ENCODE measurements around the gene DPT. TPM values are rescaled to one million over a fixed set of nuclear protein-coding genes. Genes with fewer than 3 reads are reported as not detected.

DPT gene
- total and polyA plus RNA-seq, 10 of the 15 experiments (the other 5 are each of a cell fraction or from before 2014, with no cell fraction given) = 0.05 to 0.10 TPM; not detected in 8

DNA sequence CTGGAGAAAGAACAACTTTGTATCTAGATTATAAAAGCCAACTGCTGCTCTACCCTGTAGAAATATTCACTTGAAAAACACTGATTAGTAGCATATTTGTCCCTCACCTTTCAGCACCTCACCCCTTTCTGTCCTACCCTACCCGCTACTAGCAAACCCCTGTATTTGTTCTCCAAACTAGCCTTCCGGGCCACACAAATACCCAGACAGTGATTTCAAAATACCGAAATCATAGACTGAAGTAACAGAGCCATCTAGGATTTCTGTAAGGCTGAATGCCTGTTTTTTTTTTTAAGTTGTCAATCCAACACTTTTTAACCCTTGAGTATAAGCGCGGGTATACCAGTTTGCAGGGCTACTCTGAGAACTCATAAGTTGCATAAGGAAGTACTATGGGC lies 398 bp upstream of the DPT start:
- SMC1A ChIA-PET (ENCODE audit: uncharacterized antibody, unreplicated experiment) = no interaction called here

More for the DNA sequence above, 398 bp upstream of the DPT start:
- H3K9ac ChIP-seq (ENCODE audit: control insufficient read depth, insufficient read depth, low read length) = no peak overlapping the region
- intact Hi-C loops (cut with micrococcal nuclease; ENCODE audit: unreplicated experiment) = no loop called here
- ChIA-PET POLR2A (no interaction called here), CTCF (interaction anchor here (0.8 kb wide), 1 partner anchor 92 kb away, joined by 3 read pairs; no protein-coding TSS in a partner anchor), RAD21 (ENCODE audit: unreplicated experiment) (no interaction called here)
- ATAC-seq = no peak
- H3K9me3 ChIP-seq (replicated peaks; ENCODE audit: control insufficient read depth, insufficient read depth, low read length) = no peaks in the 10 kb centered on the region
- DNase-seq (ENCODE audit: low read depth, low spot score) = no peak
- no peaks in the 10 kb centered on the region for H4K20me1 ChIP-seq (ENCODE audit: control insufficient read depth, insufficient read depth)
- H3K27me3 ChIP-seq (replicated peaks in 1 of 2; ENCODE audit: control insufficient read depth in 2 of 2, insufficient read depth in 2 of 2, low read length in 1 of 2) = no peaks in the 10 kb centered on the region; a peak in 1 of 4 replicates
- no peak overlapping the region for H3K27ac ChIP-seq (ENCODE audit: control insufficient read depth, insufficient read depth)
- TF ChIP-seq BCL11A (IDR thresholded peaks at IDR 0.05; ENCODE audit: low read depth, low read length) (no peak), SMAD1 (IDR thresholded peaks at IDR 0.05; ENCODE audit: low read depth, partially characterized antibody) (no peak), CBX5 (IDR thresholded peaks at IDR 0.05; ENCODE audit: low read depth) (no peak), MEF2A (IDR thresholded peaks at IDR 0.05; ENCODE audit: insufficient read depth, low read depth, low read length) (no peak), RBBP5 (conservative IDR thresholded peaks at IDR 0.05) (no peak), FOS (IDR thresholded peaks at IDR 0.05; ENCODE audit: borderline replicate concordance, extremely low read depth, insufficient read length) (no peak), USF1 (IDR thresholded peaks at IDR 0.05; ENCODE audit: borderline replicate concordance, extremely low read length, insufficient read depth, low read depth, low read length) (no peak), SUPT20H (IDR thresholded peaks at IDR 0.05; ENCODE audit: borderline replicate concordance, control insufficient read depth, low read depth, low read length) (no peak), EP300 (IDR thresholded peaks at IDR 0.05; ENCODE audit: borderline replicate concordance in 1 of 2, control insufficient read depth in 1 of 2, low read depth in 2 of 2, low read length in 2 of 2) (no peak), MXI1 (IDR thresholded peaks at IDR 0.05; ENCODE audit: low read depth, low read length) (no peak), EZH2 (IDR thresholded peaks at IDR 0.05; ENCODE audit: borderline replicate concordance, control insufficient read depth, low read depth, low read length) (no peak), HDAC2 (IDR thresholded peaks at IDR 0.05) (no peak), NRF1 (conservative IDR thresholded peaks at IDR 0.05; ENCODE audit: low read depth, low read length) (no peak)
- H3K4me3 ChIP-seq = no peak overlapping the region
- in situ Hi-C loops (cut with MboI) = no loop called here
- no TSS peak for BruUV-seq (replicated peaks)
- no peak overlapping the region for H2AFZ ChIP-seq (ENCODE audit: control insufficient read depth, low read depth, low read length)
- no peaks in the 10 kb centered on the region for H3K79me2 ChIP-seq (ENCODE audit: control insufficient read depth, insufficient read depth, low read length)
- no peak overlapping the region for H3K4me2 ChIP-seq (ENCODE audit: control insufficient read depth, insufficient read depth)
- no peaks in the 10 kb centered on the region for H3K4me1 ChIP-seq (ENCODE audit: control insufficient read depth, insufficient read depth, low read length)
- no peak for FAIRE-seq
- H3K36me3 ChIP-seq (ENCODE audit: control insufficient read depth in 2 of 2, insufficient read depth in 2 of 2, low read length in 1 of 2) = no peaks in the 10 kb centered on the region
- 65% methylated on average over 5 of the region's 5 CpGs for WGBS (ENCODE audit: insufficient coverage, insufficient replicate concordance, low lambda C conversion rate, missing lambda C conversion rate)
